HEK293T (cell line): ENCODE data around the gene VIT.

Experiments used
- ELF4 ChIP-seq: fragments of 450-650 bp; IDR thresholded peaks from 2 replicates; pipeline ENCODE4 v1.6.1; 2017; ENCODE audit warnings: antibody characterized with exemption
- FOXA1 ChIP-seq: fragments of 450-650 bp; IDR thresholded peaks from 2 replicates; pipeline ENCODE4 v1.6.1; 2016; ENCODE audit warnings: mild to moderate bottlenecking
- HDGF ChIP-seq: fragments of 450-650 bp; IDR thresholded peaks from 2 replicates; pipeline ENCODE4 v1.6.1; 2017; ENCODE audit warnings: antibody characterized with exemption, borderline replicate concordance
- L3MBTL2 ChIP-seq: fragments of 450-650 bp; conservative IDR thresholded peaks from 2 replicates; pipeline ENCODE4 v1.6.1; 2016; ENCODE audit warnings: mild to moderate bottlenecking
- NFRKB ChIP-seq: fragments of 450-650 bp; IDR thresholded peaks from 2 replicates; pipeline ENCODE4 v1.6.1; 2016; ENCODE audit warnings: mild to moderate bottlenecking, moderate library complexity
- SUZ12 ChIP-seq: fragments of 450-650 bp; IDR thresholded peaks from 2 replicates; pipeline ENCODE4 v1.6.1; 2016; ENCODE audit warnings: mild to moderate bottlenecking
- TF ChIP-seq, protein P1 (sequence below): fragments of 450-650 bp; IDR thresholded peaks from 2 replicates; pipeline ENCODE4 v1.6.1; 2016

DNA sequence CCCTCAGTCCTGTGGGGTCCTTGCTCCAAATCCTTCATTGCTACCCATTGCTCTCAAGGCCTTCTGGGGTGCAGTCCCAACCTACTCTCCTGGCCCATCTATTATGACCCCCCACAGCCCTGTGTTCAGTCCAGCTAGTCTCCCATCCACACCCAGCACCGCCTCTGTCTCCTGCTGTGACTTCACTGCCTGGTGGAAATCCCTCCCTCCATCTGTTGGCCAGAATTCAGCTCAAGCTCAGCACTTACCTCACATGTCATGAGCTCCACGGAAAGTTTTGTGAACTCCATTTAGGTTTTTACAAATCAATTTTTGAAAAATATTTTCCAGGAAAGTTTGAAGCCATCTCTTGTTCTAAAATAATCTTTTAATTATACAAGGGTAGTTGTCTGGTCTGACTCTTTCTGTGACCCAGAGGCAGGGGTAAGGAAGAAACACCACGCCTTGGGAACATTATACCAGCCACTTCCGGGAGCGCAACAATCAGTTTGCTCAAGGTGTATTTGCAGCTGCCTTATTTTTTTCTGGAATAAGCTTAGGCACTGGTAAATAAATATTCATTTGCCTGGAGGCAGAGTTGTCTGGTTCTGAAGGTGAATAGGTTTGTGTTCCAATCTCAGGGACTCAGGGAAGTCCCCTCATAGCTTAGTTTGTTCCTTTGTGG, 110.8 kb downstream of the VIT start:
- TF ChIP-seq, protein P1, sequence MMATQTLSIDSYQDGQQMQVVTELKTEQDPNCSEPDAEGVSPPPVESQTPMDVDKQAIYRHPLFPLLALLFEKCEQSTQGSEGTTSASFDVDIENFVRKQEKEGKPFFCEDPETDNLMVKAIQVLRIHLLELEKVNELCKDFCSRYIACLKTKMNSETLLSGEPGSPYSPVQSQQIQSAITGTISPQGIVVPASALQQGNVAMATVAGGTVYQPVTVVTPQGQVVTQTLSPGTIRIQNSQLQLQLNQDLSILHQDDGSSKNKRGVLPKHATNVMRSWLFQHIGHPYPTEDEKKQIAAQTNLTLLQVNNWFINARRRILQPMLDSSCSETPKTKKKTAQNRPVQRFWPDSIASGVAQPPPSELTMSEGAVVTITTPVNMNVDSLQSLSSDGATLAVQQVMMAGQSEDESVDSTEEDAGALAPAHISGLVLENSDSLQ: no peak
- TF ChIP-seq L3MBTL2 (no peak), SUZ12 (no peak), ELF4 (no peak), FOXA1 (no peak), NFRKB (no peak), HDGF (no peak)
